Activated naive CD8-positive, alpha-beta T cell treated with anti-CD3 and anti-CD28 coated beads, Interleukin-2, amount 50 U/mL, for 16 hours (primary cell): Measurements from ENCODE around the gene EFCAB11.

Experiments used
- DNase-seq: peaks from one replicate; pipeline ENCODE4 v3.0.0-alpha.2; 2020; ENCODE audit warnings: low read depth, low spot score

The EFCAB11 gene, protein sequence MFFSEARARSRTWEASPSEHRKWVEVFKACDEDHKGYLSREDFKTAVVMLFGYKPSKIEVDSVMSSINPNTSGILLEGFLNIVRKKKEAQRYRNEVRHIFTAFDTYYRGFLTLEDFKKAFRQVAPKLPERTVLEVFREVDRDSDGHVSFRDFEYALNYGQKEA

DNA sequence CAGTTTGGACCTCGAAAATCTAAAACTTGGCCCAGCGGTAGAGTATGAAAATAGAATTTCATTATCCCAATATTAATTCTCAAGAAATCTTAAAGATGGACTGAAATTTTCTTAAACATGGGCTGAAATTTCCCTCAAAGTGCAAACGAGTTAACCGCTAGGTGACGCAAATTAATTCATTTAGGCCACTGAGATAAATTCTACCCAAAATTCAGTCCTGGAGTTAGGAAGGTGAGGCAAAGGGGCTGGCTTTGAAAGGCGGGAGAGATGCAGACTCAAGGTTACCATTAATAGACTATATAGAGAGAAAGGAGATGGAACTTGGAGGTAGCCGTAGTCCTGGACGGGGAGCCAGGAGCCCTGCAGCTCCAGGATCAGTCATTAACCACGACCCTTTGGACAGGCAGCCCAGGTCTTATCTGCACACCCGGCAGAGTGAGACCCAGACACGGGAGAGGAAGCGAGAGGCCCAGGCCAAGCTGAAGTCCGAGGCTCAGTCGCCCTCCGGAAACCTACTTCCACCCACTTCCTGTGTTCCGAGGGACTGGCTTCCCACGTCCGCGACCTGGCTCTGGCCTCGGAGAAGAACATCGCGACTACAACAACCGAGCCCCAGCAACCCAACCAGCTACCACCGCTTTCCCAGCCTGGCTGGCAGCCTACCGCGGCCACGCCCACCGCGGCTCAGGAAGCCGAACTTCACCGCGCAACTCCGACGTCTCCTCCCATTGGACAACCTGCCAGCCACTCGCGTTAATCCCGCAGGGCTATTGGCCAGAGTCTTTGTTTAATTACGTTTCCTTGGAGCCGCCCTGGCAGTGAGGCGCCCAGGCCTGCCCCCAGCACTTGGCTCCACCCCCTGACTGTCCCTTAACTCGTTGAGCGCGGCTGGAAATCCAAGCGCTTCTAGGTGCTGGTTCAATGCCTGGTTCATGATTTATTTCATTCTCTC is at the start of gene EFCAB11:
Gene EFCAB11 (minus strand): TSS at position 661 of the 952 bp plus-strand sequence. CDS start 70 bp downstream, at position 591.
- peak; percentile 93 for DNase-seq

DNA sequence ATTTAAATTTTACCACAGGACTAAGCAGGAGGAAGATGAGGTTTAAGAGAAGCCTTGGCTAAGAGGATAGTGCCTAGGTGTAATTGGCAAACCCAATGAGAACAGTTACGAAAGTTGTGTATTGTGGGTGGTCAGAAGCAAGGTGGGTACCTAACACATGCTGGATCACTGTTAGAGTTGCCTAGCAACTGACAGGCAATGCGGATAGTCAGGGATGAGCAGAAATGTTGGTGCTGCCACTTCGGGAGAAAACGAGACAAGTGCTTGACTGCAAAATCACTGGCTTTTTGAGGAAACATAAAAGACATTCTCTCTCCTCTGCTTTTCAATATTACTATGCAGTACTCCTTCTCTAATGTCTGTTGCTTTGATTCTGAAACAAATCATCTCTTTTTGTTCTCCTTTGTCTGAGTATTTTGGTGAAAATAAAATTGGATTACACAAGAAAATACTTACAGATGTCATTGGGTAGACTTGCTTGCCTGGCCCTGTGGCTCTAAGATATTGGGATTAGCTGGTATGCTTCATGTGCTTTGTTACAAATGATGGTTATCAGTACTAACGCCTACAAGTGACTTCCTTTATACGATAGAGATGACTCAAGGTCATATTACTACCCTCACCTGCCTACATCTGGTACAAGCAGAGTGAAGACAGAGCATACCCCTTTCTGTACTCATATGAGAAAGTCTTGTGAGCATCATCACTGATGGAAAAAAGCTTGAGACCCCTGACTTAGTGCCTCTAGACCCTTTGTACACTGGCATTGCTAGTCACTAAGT is 49.2 kb upstream of the EFCAB11 start:
- DNase-seq: no peak

- no peak for DNase-seq
Observed at GRCh38 chr14:90000935-90001334, 46.4 kb upstream of the EFCAB11 start.

GRCh38 chr14:89996963-89997362 is 42.4 kb upstream of the EFCAB11 start:
- DNase-seq: no peak

DNA sequence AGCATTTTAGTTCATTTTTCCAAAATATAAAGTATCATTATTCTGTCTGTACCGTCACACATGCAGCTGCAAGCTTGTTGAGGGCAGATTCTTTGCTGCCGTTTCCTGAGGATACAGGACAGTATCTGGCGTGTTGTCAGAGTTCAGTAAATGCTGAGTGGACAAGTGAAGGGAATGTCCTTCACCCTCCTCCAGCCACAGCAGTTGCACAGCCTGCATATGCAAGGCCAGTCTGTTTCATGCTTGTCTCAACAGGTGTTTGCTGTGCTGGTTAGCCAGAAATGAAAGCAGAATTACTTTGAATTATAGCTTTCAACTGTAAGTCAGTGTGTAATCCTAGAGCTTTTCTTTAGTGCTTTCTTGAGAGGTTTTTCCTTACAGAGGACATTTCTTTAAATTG is 37.7 kb upstream of the EFCAB11 start:
- DNase-seq: no peak

GRCh38 chr14:89990623-89991275 is 36.2 kb upstream of the EFCAB11 start:
- DNase-seq: no peak

GRCh38 chr14:89990218-89990617 is 35.7 kb upstream of the EFCAB11 start:
- no peak for DNase-seq

DNA sequence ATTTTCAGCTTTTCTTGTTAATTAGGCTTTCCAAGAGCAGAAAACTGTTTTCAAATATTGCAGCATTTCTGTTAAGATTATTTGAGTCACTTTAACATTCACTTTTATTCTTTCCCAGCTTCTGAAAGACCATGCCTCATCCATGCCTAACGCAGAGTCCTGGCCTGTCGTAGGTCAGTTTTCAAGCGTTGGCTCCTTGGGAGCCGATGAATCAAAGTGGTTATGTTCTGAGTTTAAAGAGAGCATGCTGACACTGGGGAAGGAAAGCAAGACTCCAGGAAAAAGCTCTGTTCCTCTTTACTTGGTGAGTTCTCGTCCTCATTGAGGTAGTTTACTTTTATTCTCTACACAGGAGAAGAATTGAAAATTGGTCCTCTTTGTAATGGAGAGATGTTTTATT is 34.3 kb upstream of the EFCAB11 start:
- no peak for DNase-seq

DNA sequence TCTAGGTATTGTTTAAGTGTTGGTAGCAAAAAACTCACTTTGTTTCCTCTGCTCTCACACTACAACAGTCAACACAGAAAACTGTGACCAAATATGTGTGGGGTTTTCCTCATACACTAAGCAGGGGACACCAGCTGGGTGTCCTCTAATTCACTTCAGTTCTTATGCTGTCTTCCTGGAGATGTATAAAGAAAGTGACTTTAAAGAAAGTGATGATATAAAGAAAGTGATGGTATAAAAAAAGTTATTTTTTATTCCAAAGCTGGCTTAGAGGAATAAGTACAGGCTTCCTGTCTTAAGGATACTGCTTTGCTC is 32.6 kb upstream of the EFCAB11 start:
- no peak for DNase-seq

DNA sequence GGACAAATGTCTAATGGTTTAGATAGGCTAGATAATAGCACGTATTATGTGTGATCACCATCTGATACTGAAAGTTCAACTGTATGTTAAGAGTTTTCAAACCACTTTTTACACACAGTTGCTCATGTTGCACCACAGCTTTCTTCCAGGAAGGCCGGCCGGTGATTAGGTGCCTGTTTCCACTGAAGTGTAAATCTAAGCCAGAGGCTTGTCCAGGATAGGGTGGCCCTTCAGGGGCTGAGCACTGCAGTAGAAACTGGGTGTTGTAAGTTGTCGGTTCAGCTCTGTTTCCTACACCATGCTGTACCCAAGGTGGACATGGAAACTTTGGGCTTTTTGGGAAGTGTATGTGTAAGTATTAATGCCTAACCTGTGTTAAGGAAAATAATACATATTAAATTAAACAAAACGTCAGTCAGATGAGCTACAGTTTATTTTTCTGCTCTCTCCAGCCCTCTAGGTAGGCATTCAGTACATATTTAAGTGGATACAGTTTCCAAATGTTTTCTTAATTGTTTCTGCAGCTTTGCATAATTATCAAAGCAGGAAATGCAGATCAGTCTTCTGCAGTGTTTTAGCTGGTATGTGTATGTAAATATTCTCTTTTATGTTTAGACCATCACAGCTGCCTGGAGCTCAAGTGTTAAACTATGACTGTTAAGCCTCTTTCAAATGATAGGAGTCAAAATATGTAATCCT is 32.1 kb upstream of the EFCAB11 start:
- DNase-seq: no peak

- no peak for DNase-seq
Observed at GRCh38 chr14:89983375-89983774, 28.8 kb upstream of the EFCAB11 start.

DNA sequence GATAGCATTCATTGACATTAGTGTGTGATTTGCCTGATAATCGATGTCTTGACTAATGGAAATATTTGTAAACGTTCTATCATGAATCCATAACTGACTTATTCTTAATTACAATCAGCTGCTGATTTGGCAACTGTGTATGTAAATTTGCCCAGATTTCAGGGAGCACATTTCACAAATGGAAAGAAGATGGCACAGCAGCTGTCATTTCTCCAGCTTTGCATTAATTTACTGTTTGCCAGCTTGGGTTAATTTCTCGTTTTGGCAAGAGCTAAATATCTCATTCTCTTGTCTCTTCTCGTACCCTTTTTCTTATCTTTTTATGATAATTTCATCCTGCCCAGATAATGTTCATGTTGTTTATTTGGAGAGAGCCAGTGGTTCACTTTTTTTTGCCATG is 24.1 kb upstream of the EFCAB11 start:
- no peak for DNase-seq

- DNase-seq: no peak
Observed at GRCh38 chr14:89977668-89978067, 23.1 kb upstream of the EFCAB11 start.

GRCh38 chr14:89973234-89973823 is 18.8 kb upstream of the EFCAB11 start:
- DNase-seq: no peak

DNA sequence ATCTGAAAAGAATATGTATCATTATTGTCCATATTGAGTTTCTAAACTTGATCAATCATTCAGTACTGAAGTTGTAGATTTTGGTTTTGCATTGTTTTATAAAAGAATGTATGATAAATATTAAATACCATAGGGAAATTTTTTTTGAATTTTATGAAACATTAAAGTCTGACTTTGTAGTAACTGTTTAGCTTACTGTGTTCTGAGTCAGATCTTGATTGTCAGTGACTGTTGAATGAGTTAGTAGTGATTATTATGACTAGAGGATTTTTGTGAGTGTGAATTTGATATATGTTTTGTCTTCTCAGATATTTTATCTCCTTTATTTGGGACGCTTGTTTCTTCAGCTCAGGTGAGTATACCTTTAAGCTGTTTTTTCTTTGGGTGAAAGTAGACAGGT is 11.3 kb upstream of the EFCAB11 start:
- DNase-seq: no peak

GRCh38 chr14:89963288-89963978 is 8.9 kb upstream of the EFCAB11 start:
- no peak for DNase-seq

DNA sequence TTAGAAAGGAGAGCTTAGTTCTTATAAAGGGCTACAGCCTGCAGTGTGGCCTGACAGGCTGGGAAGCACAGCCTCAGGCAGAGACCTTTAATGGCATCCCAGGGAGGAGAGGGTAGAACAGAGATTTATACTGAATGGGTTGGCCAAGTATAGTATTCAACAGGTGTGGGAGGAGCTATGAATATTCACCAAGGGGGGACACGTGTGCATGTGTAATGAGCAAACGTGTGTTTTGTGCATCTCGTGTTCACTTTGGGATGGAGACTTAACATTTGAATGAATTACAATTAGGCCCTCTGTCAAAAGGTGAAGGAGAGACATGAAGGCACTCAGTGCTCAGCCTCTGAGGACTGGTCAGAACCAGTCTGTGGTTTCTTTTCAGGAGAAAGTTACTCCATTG is 6.4 kb upstream of the EFCAB11 start:
- no peak for DNase-seq

DNA sequence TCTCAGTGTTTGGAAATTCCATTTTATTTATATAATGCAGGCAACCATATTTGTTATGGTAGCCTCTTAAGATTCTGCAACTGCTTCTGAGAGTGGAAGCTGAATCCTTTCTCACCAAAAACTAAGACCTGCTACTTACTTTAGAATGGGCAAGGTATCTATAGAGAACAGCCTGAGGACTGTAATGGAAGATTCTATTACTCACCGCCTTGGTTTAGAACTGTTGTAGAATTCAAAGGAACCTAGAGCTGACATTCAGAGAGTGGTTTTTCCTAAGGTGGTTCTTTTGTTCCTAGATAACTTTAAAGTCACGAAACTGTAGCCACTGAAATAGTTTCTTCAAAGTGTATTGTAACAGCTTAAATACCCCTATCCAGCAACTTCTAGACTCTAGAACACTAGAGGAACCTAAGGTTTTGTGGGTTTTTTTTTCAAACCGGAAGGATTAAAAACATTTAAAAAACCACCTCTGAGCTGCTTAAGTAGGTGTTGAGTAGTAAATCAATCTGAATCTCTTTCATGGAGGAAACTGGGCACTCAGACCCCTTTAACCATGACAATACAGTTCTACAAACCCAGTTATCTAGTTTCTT is 5.4 kb upstream of the EFCAB11 start:
- DNase-seq: no peak

DNA sequence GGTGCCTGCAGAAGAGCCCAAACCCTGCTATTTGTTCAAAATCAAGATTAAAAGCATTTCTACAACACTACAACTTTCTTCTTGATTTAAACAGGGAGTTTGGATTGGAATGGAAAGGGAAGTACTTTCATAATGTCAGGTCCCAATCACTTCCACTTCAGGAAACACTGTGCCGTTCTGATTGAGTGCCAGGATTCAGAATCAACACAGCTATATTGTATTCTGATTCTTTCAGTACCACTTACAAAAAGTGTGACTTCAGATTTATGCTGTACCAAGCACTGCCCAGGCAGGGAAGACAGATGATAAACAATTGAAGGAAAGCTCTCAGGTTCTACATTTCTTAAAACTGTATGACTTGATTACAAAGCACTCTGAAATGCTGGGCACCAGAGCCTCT is 4.4 kb upstream of the EFCAB11 start:
- no peak for DNase-seq

DNA sequence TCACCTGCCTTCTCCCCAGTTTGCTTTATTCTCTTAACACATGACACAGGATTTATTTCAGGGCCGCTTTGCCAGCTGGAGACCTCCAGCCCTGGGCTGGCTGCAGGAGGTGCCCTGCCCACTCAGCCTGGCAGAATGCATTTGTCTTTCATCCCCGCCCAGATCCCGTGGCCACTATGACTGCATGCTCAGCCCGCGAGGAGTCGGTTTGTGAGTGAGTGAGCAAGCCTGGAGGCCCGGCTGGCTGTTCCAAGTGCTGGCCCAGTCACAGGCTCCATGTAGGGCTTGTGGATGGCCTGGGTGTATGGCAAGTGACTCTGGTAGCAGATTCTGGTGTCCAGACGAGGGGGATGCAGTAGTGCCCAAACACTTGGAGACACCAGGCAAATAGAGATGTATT is 3.3 kb upstream of the EFCAB11 start:
- no peak for DNase-seq
